CD4-positive, alpha-beta T cell treated with Interleukin-1 beta for 1 hour (primary cell): ENCODE data around the gene CCDC85A.

Experiments used
- DNase-seq, 2 donors: peaks; one replicate each; pipeline ENCODE4 v3.0.0-alpha.2; 2020 to 2022

CCDC85A gene

DNA sequence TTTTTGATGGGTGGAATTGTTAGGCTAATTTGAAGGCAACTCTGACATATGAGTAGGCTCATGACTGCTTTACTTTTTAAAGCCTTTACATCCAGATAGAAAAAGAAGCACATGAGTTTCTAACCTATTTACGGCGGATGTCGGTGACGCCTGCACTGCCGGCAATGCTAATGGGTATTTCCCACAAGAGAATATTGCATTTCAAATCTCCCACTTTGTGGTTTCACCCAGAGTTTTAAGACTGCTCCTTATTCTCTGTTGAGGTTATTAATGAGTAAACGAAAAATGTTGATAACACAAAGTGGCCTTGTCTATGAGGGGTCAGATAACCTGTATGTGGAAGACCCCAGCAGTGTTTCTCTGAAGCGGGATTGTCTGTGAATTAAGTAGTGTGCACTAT is 14.0 kb downstream of the CCDC85A start:
- no peak for DNase-seq

DNA sequence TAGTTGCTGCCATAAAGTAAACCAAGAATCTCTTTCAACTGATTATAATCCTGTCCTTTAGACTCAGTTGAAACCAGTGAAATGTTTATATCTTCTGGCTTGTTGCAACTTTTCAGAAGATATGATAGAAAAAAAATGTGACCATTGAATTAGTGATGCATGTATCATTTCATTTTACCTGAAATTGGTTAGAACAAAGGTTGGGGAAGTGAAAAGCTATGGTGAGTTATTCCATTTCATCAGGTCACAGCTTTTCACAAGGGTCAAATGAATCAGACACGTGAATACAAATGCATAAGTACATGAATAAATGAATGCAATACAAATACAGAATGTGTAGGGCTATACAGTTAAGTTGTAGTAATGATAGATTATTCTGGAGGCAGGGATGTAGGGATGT is 15.1 kb downstream of the CCDC85A start:
- DNase-seq: no peak

DNA sequence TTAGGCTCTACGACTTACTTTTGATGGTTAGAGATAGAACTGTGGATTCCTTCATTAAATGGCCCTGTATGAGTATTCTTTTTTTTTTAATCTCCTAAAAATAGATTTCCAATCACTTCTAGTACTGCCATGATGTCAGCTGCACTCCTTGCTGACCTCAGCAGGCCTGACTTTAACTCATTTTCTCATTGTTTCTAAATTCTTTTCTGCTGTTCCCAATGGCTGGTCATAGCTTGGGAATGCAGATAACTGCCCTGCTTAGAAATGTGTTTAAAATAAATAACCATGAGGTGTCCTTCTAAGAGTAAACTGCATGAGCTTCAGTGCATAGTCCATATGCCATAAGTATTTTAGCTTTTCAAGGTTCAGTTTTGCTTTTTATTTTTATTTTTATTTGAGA is 15.7 kb downstream of the CCDC85A start:
- no peak for DNase-seq

DNA sequence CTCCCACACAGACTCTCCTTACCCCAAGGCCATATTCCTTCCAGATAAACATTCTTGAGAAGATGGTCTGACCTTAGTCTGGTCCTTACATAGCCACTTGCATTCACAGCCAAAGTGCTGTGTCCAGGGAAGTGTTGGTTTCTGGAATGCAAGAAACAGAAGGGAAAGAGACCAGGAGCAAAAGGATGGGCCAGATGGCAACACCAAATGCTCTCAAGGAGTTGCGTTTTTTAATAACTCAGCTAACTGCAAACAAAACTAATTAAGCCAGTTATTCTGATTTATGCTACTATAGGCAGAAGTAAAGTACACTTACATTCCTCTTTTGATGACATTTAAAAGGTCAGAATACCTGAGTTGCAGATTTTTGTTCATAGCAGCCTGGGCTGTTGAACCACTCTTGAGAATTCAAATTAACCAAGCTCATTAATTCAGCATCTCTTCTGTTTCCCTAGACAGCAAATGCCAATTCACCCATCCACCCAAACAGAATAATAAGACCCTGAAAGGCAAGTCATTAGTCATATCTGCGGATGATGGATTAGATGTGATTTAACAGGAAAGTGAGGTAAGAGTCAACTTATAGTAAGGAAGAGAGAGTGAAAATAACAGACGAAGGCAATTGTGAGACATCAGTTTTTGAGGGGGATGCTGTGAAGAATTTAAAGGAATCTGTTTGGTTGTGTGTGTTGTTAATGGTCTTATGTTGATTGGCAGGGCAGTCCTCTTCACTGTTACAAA is 18.8 kb downstream of the CCDC85A start:
- no peak for DNase-seq

DNA sequence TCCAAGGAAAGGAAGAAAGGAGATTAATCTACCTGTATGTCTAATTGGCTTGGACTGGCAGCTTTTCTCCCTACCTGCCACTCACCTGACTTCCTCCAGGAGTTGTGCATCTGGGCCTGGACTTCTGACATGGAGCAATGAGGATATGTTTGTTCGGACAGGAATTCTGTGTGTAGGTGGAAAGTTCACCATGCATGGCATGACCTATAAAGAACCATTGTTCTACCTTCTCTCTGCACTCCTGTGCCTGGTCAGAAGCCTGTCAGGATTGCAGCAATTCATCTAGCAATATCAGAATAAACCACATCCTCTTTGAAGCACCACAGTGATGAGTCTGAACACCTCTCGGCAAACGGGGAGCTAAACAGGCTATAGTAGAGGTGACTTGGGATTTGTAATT is 20.8 kb downstream of the CCDC85A start:
- no peak for DNase-seq

DNA sequence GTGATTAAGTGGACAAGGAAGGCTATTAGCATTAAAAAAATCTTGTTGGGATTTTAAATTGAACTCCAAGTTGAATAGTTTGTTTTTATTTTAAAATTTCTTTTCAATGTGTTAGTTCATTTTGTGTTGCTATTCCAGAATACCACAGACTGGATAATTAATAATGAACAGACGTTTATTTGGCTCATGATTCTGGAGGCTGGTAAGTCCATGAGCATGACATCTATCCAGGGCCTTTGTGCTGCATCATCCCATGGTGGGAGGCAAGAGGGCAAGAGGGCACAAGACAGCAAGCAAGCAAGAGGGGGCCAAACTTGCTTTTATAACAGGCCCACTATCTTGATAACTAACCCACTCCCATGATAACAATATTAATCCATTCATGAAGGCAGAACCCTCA is 22.5 kb downstream of the CCDC85A start:
- DNase-seq: no peak

DNA sequence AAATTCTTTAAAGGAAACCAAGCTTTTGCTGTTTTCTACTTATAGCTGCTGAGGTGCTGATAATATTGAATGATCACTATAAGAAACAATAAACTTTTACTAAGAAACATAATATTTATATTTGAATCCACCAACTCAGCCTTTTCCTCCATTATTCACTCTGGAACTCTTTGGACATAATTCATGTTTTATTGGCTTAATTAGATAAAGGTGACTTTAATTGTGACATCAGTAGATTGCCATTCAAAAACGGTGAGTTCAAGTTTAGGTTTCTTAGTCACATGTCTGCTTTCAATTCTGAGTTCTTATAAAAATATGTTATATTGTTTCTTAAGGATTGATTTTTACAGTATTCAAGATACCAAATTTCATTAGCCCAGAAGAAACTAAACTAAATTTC is 24.0 kb downstream of the CCDC85A start:
- DNase-seq: no peak

DNA sequence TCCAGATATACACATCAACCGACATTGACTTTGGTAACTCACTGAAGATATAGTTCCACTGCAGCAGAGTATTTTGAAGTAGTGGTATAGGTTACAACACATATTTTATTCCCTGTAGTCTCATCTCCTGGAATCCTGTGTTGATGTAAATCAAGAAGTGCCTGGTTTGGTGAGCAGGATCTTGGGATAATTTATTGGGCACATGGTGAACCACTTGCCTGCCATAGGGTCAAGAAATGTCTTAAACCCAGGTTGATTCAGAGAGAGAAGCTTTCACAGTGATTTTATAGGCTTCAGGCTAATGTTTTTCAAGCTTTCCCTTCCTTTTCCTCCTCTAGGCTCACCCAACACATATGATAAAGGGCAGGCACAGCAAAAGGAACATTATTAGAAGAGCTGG is 24.6 kb downstream of the CCDC85A start:
- no peak for DNase-seq

DNA sequence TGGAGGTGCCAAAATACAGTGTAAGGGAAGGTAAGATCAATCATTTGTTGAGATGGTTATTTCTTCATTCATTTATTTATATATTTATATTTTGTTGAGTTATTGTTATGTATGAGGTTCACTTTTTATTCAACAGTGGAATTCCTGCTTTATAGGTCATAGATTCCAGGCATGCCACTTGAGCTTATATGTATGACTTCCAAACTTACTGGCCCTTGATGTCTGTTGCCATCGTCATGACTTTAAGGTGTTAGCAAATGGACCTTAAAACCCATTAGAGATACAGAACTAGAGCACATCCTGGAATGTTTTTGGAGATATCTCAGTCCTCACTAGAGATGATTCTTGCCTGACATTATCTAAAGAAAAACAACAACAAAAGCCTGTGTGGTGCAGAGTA is 25.9 kb downstream of the CCDC85A start:
- no peak for DNase-seq

DNA sequence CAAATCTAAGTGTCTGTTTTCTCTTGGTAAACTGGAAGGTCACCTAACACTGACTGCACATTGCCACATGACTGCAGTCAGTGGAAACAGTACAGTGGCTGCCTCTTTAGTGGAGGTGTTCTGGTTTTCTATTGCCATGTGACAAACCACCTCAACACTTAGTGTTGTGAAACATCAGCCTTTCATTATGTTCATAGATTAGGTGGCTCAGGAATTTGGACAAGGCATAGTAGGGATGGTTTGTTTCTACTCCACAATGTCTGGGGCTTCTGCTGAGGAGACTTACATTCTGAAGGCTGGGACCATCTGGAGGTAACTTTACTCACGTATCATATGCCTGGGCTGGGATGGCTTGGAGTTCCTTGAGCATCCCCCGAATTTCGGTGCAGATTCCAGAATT is 26.5 kb downstream of the CCDC85A start:
- no peak for DNase-seq

DNA sequence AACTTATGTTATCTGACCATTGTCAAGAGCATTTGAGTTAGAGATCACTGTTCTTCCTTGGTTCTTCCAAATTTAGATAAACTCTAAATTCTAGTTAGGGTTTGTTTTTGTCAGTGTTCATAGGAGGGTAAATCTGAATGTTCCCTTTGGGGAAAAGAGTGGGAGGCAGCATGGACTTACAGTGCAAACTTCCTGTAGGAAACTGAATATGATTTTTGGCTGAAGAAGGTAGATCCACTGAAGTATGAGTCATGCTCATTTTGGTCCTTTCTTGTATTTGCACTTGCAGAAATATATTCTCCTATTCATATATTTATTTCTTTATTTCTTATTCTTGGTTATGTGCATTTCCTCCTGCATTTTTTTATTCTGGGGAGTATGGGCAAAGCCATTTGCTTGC is 27.3 kb downstream of the CCDC85A start:
- DNase-seq: no peak

DNA sequence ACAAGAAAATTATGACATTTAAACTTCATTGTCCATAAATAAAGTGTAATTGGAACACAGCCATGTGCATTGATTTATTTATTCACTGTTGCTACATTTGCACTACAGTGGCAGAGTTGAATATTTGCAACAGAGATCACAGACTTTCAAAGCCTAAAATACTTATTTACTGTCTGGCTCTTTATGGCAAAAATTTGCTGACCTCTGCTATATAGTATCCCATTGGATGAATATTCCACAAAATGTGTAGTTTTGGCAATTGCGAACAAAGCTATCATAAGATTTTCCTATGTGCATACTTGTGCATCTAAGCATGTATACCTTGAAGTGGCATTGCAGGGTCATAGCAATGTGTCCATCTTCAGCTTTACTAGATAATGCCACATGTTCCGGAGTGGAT is 32.1 kb downstream of the CCDC85A start:
- no peak for DNase-seq

DNA sequence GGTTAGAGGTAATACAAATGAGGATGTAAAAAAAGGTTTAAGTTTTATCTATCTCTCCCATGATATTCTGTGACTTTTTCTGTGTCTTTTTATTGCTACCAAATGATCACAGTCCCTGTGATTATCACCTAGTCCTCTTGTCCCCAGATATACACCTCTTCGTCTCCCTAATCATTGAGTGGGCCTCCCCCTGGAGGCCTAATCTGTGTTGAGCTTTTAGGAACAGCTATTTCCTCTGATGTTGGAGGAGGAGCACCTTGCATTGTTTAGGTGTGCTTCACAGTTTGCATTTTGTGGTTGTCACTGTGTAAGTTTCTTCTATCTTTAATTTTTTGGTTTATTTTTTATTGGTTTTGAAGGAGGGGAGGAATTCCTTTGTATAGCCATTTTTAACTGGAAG is 33.3 kb downstream of the CCDC85A start:
- DNase-seq: no peak

DNA sequence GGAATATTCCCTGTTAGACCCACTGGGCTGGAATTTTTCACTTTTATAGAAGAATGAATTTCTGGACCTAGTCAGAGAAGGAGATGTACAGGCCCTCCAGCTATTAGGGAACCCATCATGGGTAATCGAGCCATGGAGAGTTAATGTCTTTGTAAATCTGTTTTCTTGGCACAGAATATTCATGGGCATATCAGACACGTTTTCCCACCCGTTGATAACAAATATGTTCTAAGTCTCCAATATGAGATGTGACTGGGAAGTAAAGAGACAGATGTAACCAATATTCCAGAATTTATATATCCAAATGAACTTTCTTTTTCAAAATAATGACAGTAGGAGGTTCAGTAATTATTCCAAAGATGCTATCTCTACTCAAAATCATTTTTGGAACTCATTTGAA is 38.7 kb downstream of the CCDC85A start:
- no peak for DNase-seq

DNA sequence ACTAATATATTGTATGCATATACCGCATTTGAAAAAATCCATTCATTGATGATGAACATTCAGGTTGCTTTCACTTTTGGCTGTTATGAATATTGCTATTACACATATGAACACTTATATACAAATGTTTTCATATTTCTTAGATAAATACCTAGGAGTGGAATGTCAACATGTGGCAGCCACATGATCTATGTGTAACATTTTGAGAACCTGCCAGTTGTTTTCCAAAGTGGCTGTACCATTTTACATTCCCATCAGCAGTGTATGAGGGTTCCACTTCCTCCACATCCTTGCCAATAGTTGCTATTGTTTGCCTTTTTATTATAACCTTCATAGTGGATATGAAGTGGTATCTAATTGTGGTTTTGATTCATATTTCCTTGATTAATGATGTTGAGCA is 40.5 kb downstream of the CCDC85A start:
- no peak for DNase-seq

DNA sequence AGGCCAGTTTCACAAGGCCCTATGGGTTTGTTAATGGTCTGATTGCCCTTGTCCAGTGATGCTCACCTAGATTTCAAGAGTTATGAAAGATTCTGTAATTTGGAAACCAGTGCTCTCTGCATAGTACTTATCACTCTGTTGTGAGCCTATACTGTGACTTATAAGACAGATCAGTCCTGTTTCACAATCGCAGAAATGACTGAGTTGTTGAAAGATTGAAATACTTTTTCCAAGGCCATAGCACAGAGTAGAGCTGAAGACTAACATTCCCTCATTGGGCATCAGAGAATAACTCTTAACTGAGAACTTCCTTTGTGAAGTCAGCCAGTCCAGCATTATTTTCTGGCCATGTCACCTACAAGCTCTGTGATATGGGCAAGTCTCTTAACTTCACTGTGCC is 44.0 kb downstream of the CCDC85A start:
- no peak for DNase-seq

DNA sequence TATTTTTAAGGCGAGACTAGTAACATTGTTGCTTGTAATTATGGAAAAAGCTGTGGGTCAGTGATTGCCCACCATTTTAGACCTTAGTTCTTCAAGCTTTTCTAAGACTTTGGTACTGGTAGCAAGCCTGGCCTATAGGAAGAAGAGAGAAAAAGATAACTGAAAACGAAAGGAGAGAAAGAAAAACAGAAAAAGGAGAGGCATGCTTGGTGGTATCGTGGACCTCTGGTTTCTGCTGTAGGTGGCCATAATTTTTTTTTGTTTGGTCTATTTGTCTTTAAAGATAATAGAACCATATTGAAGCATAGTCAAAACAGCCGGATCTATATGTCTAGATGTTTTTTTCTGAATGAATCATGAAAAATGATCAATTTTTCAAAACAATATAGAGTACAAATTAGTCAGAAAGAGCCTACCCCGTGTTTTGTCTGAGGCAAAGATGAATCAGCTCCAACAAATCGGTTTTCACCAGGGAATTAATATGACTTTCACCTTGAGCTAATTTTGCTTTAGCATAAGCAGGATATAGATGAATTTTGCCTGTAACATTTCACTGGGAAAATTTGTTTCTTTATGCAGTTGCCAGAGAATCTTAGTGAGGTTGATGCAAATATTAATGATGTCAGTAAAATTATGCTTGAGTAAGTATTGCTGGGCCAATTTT is 45.7 kb downstream of the CCDC85A start:
- no peak for DNase-seq

DNA sequence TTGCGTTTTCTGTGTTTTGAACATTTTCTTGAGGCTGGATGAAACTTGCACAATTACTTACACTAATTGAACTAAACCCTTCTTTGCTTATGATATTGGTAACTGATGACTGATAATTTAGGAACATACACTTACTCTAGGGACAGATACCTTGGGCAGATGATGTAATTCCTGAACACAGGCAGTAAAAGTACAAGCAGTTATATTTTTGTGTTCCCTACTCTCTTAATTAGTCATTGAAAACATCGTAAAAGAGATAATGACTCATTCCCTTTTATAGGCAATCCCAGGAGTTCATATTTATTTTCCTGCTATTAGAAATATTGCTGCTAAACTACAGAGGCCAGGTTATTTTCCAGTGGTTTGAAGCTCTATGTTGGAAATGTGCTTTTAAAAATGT is 46.4 kb downstream of the CCDC85A start:
- no peak for DNase-seq

DNA sequence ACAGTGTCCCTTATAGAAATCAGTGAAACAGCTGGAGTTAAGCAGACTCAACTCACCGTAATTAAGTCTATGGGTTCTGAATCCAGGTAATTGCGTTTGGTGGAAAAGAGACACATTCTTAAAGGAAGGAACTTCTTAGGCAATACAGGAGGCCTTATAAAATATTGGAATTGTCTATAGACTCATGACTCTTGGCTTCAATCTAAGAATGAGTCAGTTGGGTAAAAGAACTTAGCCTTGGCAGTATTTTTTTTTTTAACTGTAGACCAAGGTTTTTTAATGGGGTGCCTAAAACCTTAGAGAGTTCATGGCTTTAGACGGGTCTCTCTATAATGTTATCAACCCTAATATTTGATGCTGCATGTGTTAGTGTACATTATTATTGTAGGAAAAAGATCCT is 47.6 kb downstream of the CCDC85A start:
- DNase-seq: no peak

DNA sequence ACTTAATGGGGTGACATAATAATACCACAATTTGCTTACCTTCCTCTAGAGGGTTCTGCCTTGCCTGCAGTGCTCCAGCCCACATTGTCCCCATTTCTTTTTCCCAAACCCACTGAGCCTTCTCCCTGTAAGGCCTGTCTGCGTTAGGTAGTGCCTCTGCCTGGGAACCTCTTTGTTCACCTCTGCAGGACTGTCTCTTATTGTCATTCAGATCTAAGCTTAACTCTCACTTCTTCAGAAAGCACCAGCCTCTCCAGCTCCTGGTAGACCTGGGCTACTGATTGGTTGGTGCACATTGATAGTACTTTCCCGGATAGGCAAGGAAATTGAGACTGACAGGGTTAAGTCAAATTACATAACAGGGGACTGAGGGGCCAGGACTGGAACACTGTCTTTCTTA is 49.1 kb downstream of the CCDC85A start:
- no peak for DNase-seq

DNA sequence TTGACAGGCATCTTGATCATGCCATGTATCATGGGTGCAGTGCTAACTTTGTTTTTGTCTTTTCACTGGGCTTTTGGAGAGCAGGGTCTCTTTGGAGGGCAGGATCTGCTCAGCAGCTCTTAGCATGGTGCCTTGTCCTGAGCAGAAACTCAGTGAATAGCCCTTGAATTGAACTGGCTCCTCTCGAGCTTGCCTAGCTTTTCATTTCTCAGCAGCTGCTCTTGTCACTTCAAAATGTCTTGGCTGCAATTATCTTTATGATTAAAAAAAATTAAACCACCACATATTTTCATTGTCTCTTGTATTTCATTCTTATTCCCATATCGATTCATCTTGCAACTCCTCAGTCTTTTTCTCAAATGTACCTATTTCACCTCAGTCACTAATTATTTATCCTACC is 50.5 kb downstream of the CCDC85A start:
- no peak for DNase-seq

DNA sequence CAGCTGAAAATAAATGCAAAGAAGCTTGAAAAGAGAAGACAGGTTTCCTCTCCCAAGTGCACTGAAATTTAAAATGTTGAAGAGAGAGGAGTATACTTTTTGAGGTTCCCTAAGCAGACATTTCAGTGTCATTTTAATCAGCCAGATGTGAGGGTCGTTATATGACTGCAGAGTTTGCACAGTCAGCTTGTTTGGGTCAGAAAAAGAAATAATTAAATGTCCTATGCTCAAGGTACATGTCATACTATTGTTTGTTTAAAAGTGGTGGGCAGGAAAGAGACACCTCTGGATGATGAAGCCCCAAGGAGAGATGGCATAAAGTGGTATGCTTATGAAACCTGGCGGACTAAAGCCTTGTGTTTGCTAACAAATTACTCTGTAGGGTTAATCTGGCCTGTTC is 55.2 kb downstream of the CCDC85A start:
- no peak for DNase-seq

DNA sequence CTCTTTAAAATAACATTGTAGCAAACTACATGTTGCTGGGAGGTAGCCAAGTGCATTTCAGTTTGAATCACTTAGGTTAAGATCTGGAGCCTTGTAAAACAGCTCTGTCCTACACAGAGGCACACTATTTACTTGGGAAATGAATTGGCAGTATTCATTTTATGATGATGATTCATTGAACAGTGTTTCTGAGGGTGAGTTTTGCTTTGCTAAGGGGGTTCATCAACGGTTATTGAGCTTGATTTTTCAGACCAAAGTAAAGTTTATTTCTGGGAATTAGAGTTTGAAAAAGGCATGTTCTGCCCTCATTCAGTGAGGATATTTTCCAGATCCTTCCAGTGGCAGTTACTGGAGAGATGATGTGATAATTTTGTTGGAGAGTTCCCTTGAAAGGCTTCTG is 55.6 kb downstream of the CCDC85A start:
- DNase-seq: no peak

DNA sequence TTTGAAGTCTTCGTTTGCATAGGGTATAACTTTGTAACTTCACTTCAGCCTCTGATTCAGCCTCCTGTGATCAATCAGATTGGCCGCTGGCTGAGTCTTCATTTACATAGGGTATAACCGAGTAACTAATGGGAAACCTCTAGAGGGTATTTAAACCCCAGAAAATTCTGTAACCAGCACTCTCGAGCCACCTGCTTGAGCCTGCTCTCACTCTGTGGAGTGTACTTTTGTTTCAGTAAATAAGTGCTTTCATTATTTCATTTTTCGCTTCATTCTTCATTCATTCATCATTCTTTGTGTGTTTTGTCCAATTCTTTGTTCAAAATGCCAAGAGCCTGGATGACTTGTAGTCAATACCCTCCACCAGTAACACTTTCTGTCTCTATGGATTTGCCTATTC is 56.4 kb downstream of the CCDC85A start:
- DNase-seq: no peak

DNA sequence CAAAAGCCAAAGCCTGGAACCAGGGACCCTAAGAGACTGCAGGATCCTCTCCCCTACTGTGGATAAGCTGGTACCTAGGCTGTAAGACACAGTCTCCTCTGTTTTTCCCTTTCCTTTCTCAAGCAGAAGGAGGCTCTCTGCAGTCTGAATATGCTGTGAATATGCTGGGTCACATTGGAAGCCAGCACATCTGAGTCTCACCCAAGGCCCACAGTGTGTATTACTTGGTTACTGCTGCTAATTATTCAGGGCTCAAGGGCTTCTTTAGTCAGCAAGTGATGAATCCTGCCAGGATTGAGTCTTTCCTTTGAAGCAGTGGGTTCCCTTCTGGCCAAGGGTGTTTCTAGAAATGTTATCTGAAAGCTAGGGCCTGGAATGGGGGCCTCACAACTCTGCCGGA is 60.7 kb downstream of the CCDC85A start:
- DNase-seq: no peak
